ENCODE data around the gene HIVEP3. TPM values are rescaled to one million over a fixed set of nuclear protein-coding genes. Genes with fewer than 3 reads are reported as not detected.

Gene HIVEP3
- polyA plus RNA-seq, 1 of the 3 experiments (the other 2 are of a cell fraction): 6.4 TPM

GRCh38 chr1:41958015-41958673, 39.4 kb upstream of the HIVEP3 start:
- no peak overlapping the region for H3K9ac ChIP-seq
- no peak overlapping the region for H3K4me3 ChIP-seq (ENCODE audit: low read depth in 2 of 2, low read length in 1 of 2)
- ChIA-PET CTCF (interaction anchor here (0.8 to 1.7 kb wide), 4 partner anchors 13 to 383 kb away, joined by 3 to 4 read pairs (median 4); no protein-coding TSS in a partner anchor), POLR2A (no interaction called here)
- H3K27ac ChIP-seq (ENCODE audit: low read depth in 2 of 2, low read length in 1 of 2): peak overlapping the region in 1 of 2 experiments; percentile 98; a peak in 2 of 4 replicates
- peaks cover 0 to 29% of the 10 kb centered on the region in 2 experiments for H3K4me1 ChIP-seq (ENCODE audit: control insufficient read depth in 1 of 2, insufficient read depth in 2 of 2, low read depth in 1 of 2, low read length in 1 of 2)
- WGBS (ENCODE audit: low lambda C conversion rate): 92% methylated on average over 5 of the region's 6 CpGs
- no peaks in the 10 kb centered on the region for H3K79me2 ChIP-seq (ENCODE audit: insufficient read depth)
- DNase-seq: no peak
- no peak for TF ChIP-seq ZBTB33 (IDR thresholded peaks at IDR 0.05; ENCODE audit: borderline replicate concordance, low read depth)
- no peak for TF ChIP-seq FOSL2 (IDR thresholded peaks at IDR 0.05; ENCODE audit: borderline replicate concordance, low read depth)
- no peak for TF ChIP-seq NFIC (IDR thresholded peaks at IDR 0.05; ENCODE audit: borderline replicate concordance)
- no peak for TF ChIP-seq JUND (IDR thresholded peaks at IDR 0.05)
- no peak for TF ChIP-seq CHD2 (IDR thresholded peaks at IDR 0.05; ENCODE audit: low read length, partially characterized antibody)
- TF ChIP-seq RXRA (IDR thresholded peaks at IDR 0.05; ENCODE audit: borderline replicate concordance, low read depth): no peak
- no peak for TF ChIP-seq YY1 (IDR thresholded peaks at IDR 0.05; ENCODE audit: low read depth)
- TF ChIP-seq USF2 (IDR thresholded peaks at IDR 0.05; ENCODE audit: borderline replicate concordance, low read depth, low read length): no peak
- no peak for TF ChIP-seq EZH2phosphoT487 (IDR thresholded peaks at IDR 0.05; ENCODE audit: borderline replicate concordance, low read depth)
- TF ChIP-seq MEF2A (IDR thresholded peaks at IDR 0.05; ENCODE audit: borderline replicate concordance, low read depth): no peak
- TF ChIP-seq MAX (IDR thresholded peaks at IDR 0.05; ENCODE audit: low read depth): no peak
- TF ChIP-seq GABPA (IDR thresholded peaks at IDR 0.05; ENCODE audit: low read depth): no peak
- no peaks in the 10 kb centered on the region for H3K27me3 ChIP-seq (ENCODE audit: insufficient read depth)
- H3K9me2 ChIP-seq: no peaks in the 10 kb centered on the region
- H3F3A ChIP-seq (replicated peaks; ENCODE audit: insufficient read depth): peaks cover 46% of the 10 kb centered on the region
- no peaks in the 10 kb centered on the region for H3K36me3 ChIP-seq (replicated peaks in 1 of 2; ENCODE audit: control insufficient read depth in 1 of 2, insufficient read depth in 2 of 2, low read length in 1 of 2)
- peak overlapping the region; percentile 38; the same call in 1 of the 2 replicates for H3K4me2 ChIP-seq
- H2AFZ ChIP-seq (ENCODE audit: low read depth): no peak overlapping the region
- H4K20me1 ChIP-seq (ENCODE audit: insufficient read depth): no peaks in the 10 kb centered on the region
- H3K9me3 ChIP-seq: no peaks in the 10 kb centered on the region

DNA sequence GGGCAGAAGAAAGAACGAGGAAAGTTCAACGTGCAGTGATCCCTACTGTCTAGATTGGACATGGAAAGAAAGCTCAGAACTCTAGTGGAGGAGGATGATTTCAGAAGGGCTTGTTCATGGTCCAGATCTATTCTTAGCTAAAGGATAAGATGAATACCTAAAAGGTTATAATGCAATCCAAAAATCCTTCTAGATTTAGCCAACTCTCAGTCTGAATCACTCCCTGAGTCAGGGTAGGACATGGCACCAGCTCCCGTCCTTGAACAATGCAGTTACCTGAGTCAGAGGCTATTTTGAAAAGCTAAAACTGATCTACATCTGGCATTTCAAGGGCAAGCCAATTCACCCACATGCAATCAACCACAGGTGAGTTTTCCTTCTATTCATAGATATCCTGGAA, 38.8 kb upstream of the HIVEP3 start:
- 65% methylated on average over 3 of the region's 3 CpGs for WGBS (ENCODE audit: low lambda C conversion rate)
- Histone ChIP-seq H3K36me3 (replicated peaks in 1 of 2; ENCODE audit: control insufficient read depth in 1 of 2, insufficient read depth in 2 of 2, low read length in 1 of 2) (no peaks in the 10 kb centered on the region), H2AFZ (ENCODE audit: low read depth) (no peak overlapping the region), H3K27me3 (ENCODE audit: insufficient read depth) (no peaks in the 10 kb centered on the region), H4K20me1 (ENCODE audit: insufficient read depth) (no peaks in the 10 kb centered on the region), H3K27ac (ENCODE audit: low read depth in 2 of 2, low read length in 1 of 2) (peak overlapping the region in 1 of 2 experiments; percentile 98; a peak in 2 of 4 replicates), H3K9me3 (no peaks in the 10 kb centered on the region), H3F3A (replicated peaks; ENCODE audit: insufficient read depth) (peaks cover 47% of the 10 kb centered on the region), H3K9me2 (no peaks in the 10 kb centered on the region), H3K79me2 (ENCODE audit: insufficient read depth) (no peaks in the 10 kb centered on the region), H3K4me1 (ENCODE audit: control insufficient read depth in 1 of 2, insufficient read depth in 2 of 2, low read depth in 1 of 2, low read length in 1 of 2) (peaks cover 0 to 35% of the 10 kb centered on the region in 2 experiments), H3K4me3 (ENCODE audit: low read depth in 2 of 2, low read length in 1 of 2) (no peak overlapping the region), H3K4me2 (peak overlapping the region; percentile 38), H3K9ac (peak overlapping the region; percentile 25; the same call in 1 of the 2 replicates)
- ChIA-PET POLR2A (no interaction called here), CTCF (interaction anchor here (0.9 to 1.7 kb wide), 3 partner anchors 13 to 383 kb away, joined by 3 to 4 read pairs (median 4); no protein-coding TSS in a partner anchor)
- DNase-seq: no peak
- no peak for TF ChIP-seq CTCF (IDR thresholded peaks at IDR 0.05)
- no peak for TF ChIP-seq ZBTB33 (IDR thresholded peaks at IDR 0.05; ENCODE audit: borderline replicate concordance, low read depth)
- TF ChIP-seq NFIC (IDR thresholded peaks at IDR 0.05; ENCODE audit: borderline replicate concordance): peak; percentile 42; the same call in 1 of the 2 replicates
- peak; percentile 87 for TF ChIP-seq FOSL2 (IDR thresholded peaks at IDR 0.05; ENCODE audit: borderline replicate concordance, low read depth)
- TF ChIP-seq MEF2A (IDR thresholded peaks at IDR 0.05; ENCODE audit: borderline replicate concordance, low read depth): peak; percentile 92
- no peak for TF ChIP-seq USF2 (IDR thresholded peaks at IDR 0.05; ENCODE audit: borderline replicate concordance, low read depth, low read length)
- TF ChIP-seq, protein P1, sequence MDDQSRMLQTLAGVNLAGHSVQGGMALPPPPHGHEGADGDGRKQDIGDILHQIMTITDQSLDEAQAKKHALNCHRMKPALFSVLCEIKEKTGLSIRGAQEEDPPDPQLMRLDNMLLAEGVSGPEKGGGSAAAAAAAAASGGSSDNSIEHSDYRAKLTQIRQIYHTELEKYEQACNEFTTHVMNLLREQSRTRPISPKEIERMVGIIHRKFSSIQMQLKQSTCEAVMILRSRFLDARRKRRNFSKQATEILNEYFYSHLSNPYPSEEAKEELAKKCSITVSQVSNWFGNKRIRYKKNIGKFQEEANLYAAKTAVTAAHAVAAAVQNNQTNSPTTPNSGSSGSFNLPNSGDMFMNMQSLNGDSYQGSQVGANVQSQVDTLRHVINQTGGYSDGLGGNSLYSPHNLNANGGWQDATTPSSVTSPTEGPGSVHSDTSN (IDR thresholded peaks at IDR 0.05): peak; percentile 38
- TF ChIP-seq GABPA (IDR thresholded peaks at IDR 0.05; ENCODE audit: low read depth): no peak
